HL-60 (cell line): ENCODE data around the gene PEF1.

ENCODE experiments used
- DNase-seq, 2 experiments: peaks; one replicate each; pipeline ENCODE4 v3.0.0-alpha.2; 2010 to 2020; ENCODE audit warnings: low read depth in 1 of 2, low spot score in 1 of 2
- H3K27ac ChIP-seq: fragments of 250-450 bp; sonication (Bioruptor Pico); replicated peaks from 2 replicates; pipeline ENCODE4 v1.5.1; 2020; ENCODE audit warnings: mild to moderate bottlenecking, moderate library complexity
- H3K27me3 ChIP-seq: fragments of 250-450 bp; sonication (Bioruptor Pico); 2 replicates; pipeline ENCODE4 v1.5.1; 2021; ENCODE audit warnings: mild to moderate bottlenecking, moderate library complexity; ENCODE audit not compliant: insufficient read depth, poor library complexity, severe bottlenecking
- H3K4me3 ChIP-seq: replicated peaks from 2 replicates; pipeline ENCODE4 v1.5.1; 2011; ENCODE audit warnings: mild to moderate bottlenecking, control low read depth, low read length; ENCODE audit not compliant: insufficient read depth
- CTCF ChIP-seq: IDR thresholded peaks from one replicate; pipeline ENCODE4 v1.5.1; 2011; ENCODE audit warnings: low read length, control low read depth, inconsistent platforms; ENCODE audit not compliant: insufficient read depth
- GABPA ChIP-seq: IDR thresholded peaks from 2 replicates; pipeline ENCODE4 v1.6.1; 2012; ENCODE audit warnings: low read depth
- POLR2AphosphoS5 ChIP-seq: IDR thresholded peaks from 2 replicates; pipeline ENCODE4 v1.6.1; 2012; ENCODE audit warnings: low read depth
- SPI1 ChIP-seq: IDR thresholded peaks from 2 replicates; pipeline ENCODE4 v1.6.1; 2012; ENCODE audit warnings: low read depth, mild to moderate bottlenecking, borderline replicate concordance
- TF ChIP-seq, protein P1 (sequence below): IDR thresholded peaks from 2 replicates; pipeline ENCODE4 v1.6.1; 2012; ENCODE audit warnings: low read depth; ENCODE audit not compliant: insufficient replicate concordance

Gene PEF1

DNA sequence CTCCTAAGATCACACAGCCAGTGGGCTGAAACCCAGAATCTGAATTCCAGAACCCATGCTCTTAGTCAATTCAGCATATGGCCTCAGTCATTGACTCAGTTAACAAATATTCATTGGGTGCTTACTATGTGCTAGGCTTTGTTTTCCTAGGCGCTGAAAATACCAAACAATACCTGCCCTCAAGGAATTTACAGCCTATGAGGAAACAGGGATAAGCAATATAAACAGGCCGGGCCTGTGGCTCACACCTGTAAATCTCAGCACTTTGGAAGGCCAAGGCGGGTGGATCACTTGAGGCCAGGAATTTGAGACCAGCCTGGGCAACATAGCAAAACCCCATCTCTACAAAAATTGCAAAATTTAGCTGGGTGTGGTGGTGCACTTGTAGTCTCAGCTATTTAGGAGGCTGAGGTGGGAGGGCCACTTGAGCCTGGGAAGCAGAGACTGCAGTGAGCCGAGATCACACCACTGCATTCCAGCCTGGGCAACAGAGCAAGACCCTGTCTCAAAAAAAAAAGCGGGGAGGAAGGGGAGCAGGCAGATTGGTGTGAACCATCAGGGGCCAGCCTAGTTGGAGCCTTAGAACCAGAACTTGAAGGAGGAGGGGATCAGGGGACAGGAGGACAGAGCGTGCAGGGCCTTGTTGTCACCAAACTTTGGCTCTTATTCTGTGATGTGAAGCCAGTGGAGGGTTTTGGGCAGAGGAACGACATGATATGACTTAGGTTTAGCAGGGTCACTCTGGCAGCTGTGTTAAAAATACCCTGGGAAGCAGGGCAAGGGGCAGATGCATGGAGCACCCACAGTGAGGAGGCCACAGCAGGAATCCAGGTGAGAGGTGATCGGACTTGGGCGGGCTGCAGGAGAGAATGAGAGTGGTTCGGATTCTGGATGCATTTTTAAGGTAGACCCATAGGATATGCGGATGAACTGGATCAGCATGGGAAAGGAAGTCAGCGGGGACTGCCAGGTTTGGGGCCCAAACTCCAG lies 62.6 kb downstream of the PEF1 start:
- no peak overlapping the region for H3K4me3 ChIP-seq
- no peak for DNase-seq
- no peaks in the 10 kb centered on the region for H3K27me3 ChIP-seq
- TF ChIP-seq SPI1 (no peak), POLR2AphosphoS5 (no peak), GABPA (no peak), CTCF (no peak)
- TF ChIP-seq, protein P1, sequence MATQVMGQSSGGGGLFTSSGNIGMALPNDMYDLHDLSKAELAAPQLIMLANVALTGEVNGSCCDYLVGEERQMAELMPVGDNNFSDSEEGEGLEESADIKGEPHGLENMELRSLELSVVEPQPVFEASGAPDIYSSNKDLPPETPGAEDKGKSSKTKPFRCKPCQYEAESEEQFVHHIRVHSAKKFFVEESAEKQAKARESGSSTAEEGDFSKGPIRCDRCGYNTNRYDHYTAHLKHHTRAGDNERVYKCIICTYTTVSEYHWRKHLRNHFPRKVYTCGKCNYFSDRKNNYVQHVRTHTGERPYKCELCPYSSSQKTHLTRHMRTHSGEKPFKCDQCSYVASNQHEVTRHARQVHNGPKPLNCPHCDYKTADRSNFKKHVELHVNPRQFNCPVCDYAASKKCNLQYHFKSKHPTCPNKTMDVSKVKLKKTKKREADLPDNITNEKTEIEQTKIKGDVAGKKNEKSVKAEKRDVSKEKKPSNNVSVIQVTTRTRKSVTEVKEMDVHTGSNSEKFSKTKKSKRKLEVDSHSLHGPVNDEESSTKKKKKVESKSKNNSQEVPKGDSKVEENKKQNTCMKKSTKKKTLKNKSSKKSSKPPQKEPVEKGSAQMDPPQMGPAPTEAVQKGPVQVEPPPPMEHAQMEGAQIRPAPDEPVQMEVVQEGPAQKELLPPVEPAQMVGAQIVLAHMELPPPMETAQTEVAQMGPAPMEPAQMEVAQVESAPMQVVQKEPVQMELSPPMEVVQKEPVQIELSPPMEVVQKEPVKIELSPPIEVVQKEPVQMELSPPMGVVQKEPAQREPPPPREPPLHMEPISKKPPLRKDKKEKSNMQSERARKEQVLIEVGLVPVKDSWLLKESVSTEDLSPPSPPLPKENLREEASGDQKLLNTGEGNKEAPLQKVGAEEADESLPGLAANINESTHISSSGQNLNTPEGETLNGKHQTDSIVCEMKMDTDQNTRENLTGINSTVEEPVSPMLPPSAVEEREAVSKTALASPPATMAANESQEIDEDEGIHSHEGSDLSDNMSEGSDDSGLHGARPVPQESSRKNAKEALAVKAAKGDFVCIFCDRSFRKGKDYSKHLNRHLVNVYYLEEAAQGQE, result no peak
- H3K27ac ChIP-seq, result no peak overlapping the region

DNA sequence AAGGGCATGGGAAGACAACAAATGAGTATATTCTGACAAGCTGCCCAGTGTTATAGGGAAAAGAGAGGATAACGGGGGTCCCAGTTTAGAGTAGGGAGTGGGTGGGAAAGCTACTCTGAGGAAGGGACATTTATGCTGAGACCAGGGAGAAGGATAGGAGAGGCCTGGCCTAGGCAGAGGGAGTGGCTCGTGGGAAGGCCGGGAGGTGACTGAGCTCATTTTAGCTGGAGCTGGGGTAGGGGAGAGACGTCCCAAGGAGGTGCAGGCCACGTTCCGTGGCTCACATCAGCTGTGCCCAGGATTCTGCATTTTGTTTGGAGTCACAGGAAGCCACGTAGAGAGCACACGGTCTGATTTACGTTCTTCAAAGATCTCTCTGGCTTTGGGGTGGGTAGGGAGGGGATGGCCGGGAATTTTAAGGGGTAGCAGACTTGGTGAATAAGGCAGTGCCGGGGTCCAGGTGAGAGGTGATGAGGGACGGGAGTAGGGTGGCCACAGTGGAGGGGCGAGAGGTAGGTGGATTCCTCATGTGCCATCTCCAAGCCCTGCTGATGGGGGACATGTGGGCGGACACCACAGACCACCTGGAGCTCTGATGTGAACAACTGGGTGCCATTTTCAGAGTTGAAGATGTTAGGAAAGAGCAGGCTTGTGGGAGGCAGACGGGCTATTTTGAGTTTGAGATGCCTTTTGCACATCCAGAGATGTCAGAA lies 63.6 kb downstream of the PEF1 start:
- no peak for TF ChIP-seq POLR2AphosphoS5
- TF ChIP-seq, protein P1, result no peak
- no peak for TF ChIP-seq CTCF
- TF ChIP-seq GABPA, result no peak
- no peak for TF ChIP-seq SPI1
- H3K27ac ChIP-seq, result no peak overlapping the region
- no peak overlapping the region for H3K4me3 ChIP-seq
- DNase-seq, result no peak
- H3K27me3 ChIP-seq, result no peaks in the 10 kb centered on the region

DNA sequence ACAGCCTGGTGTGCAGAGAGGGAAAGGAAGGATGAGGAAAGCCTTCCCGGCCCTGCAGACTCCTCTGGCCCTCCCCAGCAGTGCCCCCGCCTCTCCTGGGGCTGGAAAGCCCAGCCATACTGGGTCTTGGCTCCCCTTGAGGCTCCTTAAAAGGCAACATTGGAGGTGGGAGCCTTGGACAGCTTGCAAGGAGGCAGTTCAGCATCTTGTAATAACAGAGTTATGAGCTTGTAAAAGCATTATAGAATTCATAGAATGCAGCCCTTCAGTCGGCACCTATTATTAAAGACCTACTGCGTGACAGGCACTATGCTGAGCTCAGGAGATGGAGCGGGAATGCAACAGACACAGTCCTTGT lies 64.2 kb downstream of the PEF1 start:
- TF ChIP-seq CTCF (no peak), GABPA (no peak), SPI1 (no peak), POLR2AphosphoS5 (no peak)
- TF ChIP-seq, protein P1, result no peak
- DNase-seq, result no peak
- no peak overlapping the region for H3K4me3 ChIP-seq
- H3K27ac ChIP-seq, result no peak overlapping the region
- H3K27me3 ChIP-seq, result no peaks in the 10 kb centered on the region
